ENCODE results near the gene HLA-DPA1. TPM values are rescaled to one million over a fixed set of nuclear protein-coding genes. Genes with fewer than 3 reads are reported as not detected.

Gene HLA-DPA1
- total and polyA plus RNA-seq, 2 donors (not counting 1 experiment from before 2014, with no cell fraction given): 1.5 to 9.1 TPM

DNA sequence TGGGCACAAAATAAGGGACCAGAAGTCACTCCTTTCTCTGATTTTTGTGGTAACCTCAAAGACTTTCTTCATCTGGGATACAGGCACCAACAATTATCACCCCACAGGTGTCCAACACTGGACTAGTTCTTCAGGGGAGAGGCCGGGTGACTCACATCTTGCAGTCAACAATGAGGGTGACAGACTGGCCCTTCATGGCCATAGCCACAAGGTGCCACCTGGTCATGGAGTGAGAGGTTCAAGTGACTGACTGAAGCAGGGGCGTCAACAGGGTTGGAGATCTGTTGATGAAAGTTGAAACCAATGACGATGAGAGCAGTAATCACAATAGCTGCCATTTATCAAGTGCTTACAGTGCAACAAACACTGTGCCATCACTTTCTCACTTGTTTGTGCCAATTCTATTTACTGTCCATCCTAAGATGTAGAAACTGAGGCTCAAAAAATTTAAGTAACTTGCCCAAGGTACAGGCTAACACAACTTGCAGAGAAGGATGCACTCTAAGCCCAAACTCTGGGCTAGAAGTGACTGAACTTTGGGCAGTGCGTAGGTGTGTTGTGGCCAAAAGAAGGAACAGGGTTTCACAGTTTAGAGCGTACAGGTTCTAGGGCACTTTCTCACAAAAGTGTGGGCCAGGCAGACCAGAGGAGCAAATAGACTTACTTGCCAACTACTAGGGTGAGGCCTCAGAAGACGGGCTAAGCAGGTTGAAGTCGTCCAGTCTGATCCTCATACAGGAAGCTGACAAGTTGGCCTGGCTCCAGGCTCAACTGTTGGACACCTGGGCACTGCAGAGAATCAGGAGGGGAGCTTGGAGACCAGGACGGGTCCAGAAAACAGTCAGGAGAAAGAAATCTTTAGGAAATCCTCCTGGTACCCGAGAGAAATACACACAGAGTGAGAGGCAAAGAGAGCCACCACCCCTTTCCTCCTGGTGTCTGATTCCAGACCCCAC lies 32.7 kb upstream of the HLA-DPA1 start:
- Histone ChIP-seq H3K79me2 (ENCODE audit: control insufficient read depth, insufficient read depth, low read length) (no peaks in the 10 kb centered on the region), H3K4me2 (ENCODE audit: extremely low read depth, insufficient read depth, low read length) (no peak overlapping the region), H3K4me1 (ENCODE audit: control insufficient read depth, extremely low read depth, insufficient read depth, low read length) (no peaks in the 10 kb centered on the region), H3K27me3 (ENCODE audit: control insufficient read depth, insufficient read depth, low read length) (peaks cover 19% of the 10 kb centered on the region), H3K9ac (ENCODE audit: insufficient read depth, low read length) (no peak overlapping the region), H4K20me1 (ENCODE audit: control insufficient read depth, extremely low read depth, insufficient read depth, low read length) (no peaks in the 10 kb centered on the region), H3K27ac (ENCODE audit: insufficient read depth, low read length) (no peak overlapping the region), H3K36me3 (ENCODE audit: control insufficient read depth, insufficient read depth, low read length) (no peaks in the 10 kb centered on the region), H3K4me3 (replicated peaks in 1 of 4; ENCODE audit: control extremely low read depth in 1 of 4, insufficient read depth in 1 of 4, low read depth in 3 of 4, low read length in 4 of 4) (no peak overlapping the region), H3K9me3 (ENCODE audit: control insufficient read depth, insufficient read depth, low read depth, low read length) (no peaks in the 10 kb centered on the region), H2AFZ (ENCODE audit: low read length) (no peak overlapping the region)
- DNase-seq (ENCODE audit: low read depth in 2 of 2): no peak
- TF ChIP-seq EZH2 (IDR thresholded peaks at IDR 0.05; ENCODE audit: low read length, missing control alignments): no peak
- TF ChIP-seq, protein P1, sequence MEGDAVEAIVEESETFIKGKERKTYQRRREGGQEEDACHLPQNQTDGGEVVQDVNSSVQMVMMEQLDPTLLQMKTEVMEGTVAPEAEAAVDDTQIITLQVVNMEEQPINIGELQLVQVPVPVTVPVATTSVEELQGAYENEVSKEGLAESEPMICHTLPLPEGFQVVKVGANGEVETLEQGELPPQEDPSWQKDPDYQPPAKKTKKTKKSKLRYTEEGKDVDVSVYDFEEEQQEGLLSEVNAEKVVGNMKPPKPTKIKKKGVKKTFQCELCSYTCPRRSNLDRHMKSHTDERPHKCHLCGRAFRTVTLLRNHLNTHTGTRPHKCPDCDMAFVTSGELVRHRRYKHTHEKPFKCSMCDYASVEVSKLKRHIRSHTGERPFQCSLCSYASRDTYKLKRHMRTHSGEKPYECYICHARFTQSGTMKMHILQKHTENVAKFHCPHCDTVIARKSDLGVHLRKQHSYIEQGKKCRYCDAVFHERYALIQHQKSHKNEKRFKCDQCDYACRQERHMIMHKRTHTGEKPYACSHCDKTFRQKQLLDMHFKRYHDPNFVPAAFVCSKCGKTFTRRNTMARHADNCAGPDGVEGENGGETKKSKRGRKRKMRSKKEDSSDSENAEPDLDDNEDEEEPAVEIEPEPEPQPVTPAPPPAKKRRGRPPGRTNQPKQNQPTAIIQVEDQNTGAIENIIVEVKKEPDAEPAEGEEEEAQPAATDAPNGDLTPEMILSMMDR (conservative IDR thresholded peaks at IDR 0.05 in 1 of 2, IDR thresholded peaks at IDR 0.05 in 1 of 2; ENCODE audit: low read depth in 1 of 2, low read length in 2 of 2): no peak

DNA sequence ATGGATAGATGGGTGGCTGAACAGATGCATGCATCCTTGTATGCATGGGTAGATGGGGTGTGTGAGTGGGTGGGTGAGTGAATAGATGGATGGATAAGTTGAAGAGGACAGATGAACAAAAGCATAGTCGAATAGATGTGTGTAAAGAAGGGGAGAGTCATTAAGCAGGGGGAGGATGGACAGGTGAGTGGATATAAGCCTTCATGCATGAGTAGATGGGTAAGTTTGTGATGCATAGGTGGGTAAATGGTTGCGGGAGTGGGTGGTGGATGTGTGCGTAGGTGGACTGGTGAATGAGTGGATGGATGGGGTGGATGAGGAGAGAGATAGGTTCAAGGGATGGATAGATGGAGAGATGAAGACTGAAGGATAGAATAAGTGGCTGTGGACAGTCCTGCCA lies 31.9 kb upstream of the HLA-DPA1 start:
- H2AFZ ChIP-seq (ENCODE audit: low read length): no peak overlapping the region
- H3K9ac ChIP-seq (ENCODE audit: insufficient read depth, low read length): no peak overlapping the region
- H3K79me2 ChIP-seq (ENCODE audit: control insufficient read depth, insufficient read depth, low read length): no peaks in the 10 kb centered on the region
- no peak overlapping the region for H3K4me2 ChIP-seq (ENCODE audit: extremely low read depth, insufficient read depth, low read length)
- H3K4me1 ChIP-seq (ENCODE audit: control insufficient read depth, extremely low read depth, insufficient read depth, low read length): no peaks in the 10 kb centered on the region
- H3K4me3 ChIP-seq (replicated peaks in 1 of 4; ENCODE audit: control extremely low read depth in 1 of 4, insufficient read depth in 1 of 4, low read depth in 3 of 4, low read length in 4 of 4): no peak overlapping the region
- H3K36me3 ChIP-seq (ENCODE audit: control insufficient read depth, insufficient read depth, low read length): no peaks in the 10 kb centered on the region
- no peaks in the 10 kb centered on the region for H3K9me3 ChIP-seq (ENCODE audit: control insufficient read depth, insufficient read depth, low read depth, low read length)
- no peaks in the 10 kb centered on the region for H4K20me1 ChIP-seq (ENCODE audit: control insufficient read depth, extremely low read depth, insufficient read depth, low read length)
- no peak overlapping the region for H3K27ac ChIP-seq (ENCODE audit: insufficient read depth, low read length)
- TF ChIP-seq EZH2 (IDR thresholded peaks at IDR 0.05; ENCODE audit: low read length, missing control alignments): no peak
- TF ChIP-seq, protein P1 (conservative IDR thresholded peaks at IDR 0.05 in 1 of 2, IDR thresholded peaks at IDR 0.05 in 1 of 2; ENCODE audit: low read depth in 1 of 2, low read length in 2 of 2): no peak
- no peak for DNase-seq (ENCODE audit: low read depth in 2 of 2)
- peaks cover 19% of the 10 kb centered on the region for H3K27me3 ChIP-seq (ENCODE audit: control insufficient read depth, insufficient read depth, low read length)

DNA sequence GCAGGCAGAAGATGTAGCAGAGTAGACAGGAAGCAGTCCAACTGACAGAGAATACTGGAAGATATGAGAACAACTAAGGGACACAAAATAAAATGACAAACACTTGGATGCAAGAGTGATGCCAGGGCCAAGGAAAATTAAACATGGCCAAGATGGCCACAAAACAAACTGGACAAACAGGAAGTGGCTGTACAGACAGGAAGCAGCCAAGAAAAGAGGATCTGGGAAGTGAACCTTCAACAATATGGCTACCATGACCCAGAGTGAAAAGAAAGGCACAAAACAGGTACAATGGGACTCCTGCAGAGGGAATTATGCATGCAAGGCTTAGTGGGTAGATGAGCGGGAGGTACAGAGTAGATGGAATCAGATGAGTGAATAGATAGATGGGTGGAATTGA lies 31.4 kb upstream of the HLA-DPA1 start:
- Histone ChIP-seq H3K9me3 (ENCODE audit: control insufficient read depth, insufficient read depth, low read depth, low read length) (no peaks in the 10 kb centered on the region), H3K4me1 (ENCODE audit: control insufficient read depth, extremely low read depth, insufficient read depth, low read length) (no peaks in the 10 kb centered on the region), H2AFZ (ENCODE audit: low read length) (no peak overlapping the region), H4K20me1 (ENCODE audit: control insufficient read depth, extremely low read depth, insufficient read depth, low read length) (no peaks in the 10 kb centered on the region), H3K36me3 (ENCODE audit: control insufficient read depth, insufficient read depth, low read length) (no peaks in the 10 kb centered on the region), H3K9ac (ENCODE audit: insufficient read depth, low read length) (no peak overlapping the region), H3K4me2 (ENCODE audit: extremely low read depth, insufficient read depth, low read length) (no peak overlapping the region), H3K27ac (ENCODE audit: insufficient read depth, low read length) (no peak overlapping the region), H3K27me3 (ENCODE audit: control insufficient read depth, insufficient read depth, low read length) (peaks cover 17% of the 10 kb centered on the region), H3K4me3 (replicated peaks in 1 of 4; ENCODE audit: control extremely low read depth in 1 of 4, insufficient read depth in 1 of 4, low read depth in 3 of 4, low read length in 4 of 4) (no peak overlapping the region), H3K79me2 (ENCODE audit: control insufficient read depth, insufficient read depth, low read length) (no peaks in the 10 kb centered on the region)
- TF ChIP-seq EZH2 (IDR thresholded peaks at IDR 0.05; ENCODE audit: low read length, missing control alignments): no peak
- TF ChIP-seq, protein P1 (conservative IDR thresholded peaks at IDR 0.05 in 1 of 2, IDR thresholded peaks at IDR 0.05 in 1 of 2; ENCODE audit: low read depth in 1 of 2, low read length in 2 of 2): no peak
- DNase-seq (ENCODE audit: low read depth in 2 of 2): no peak
